Urinary bladder (tissue), 4 donors: ENCODE results near the gene AHNAK. TPM values are rescaled to one million over a fixed set of nuclear protein-coding genes. Genes with fewer than 3 reads are reported as not detected.

Experiments
- DNase-seq: peaks from one replicate; pipeline ENCODE4 v3.0.0-alpha.2; 2015; ENCODE audit errors: extremely low spot score
- H3K27ac ChIP-seq: one replicate; pipeline ENCODE4 v1.5.1; 2013; ENCODE audit warnings: low read depth, mild to moderate bottlenecking, moderate library complexity
- H3K36me3 ChIP-seq: one replicate; pipeline ENCODE4 v1.6.1; 2013; ENCODE audit warnings: mild to moderate bottlenecking, moderate library complexity; ENCODE audit not compliant: insufficient read depth
- H3K4me1 ChIP-seq: one replicate; pipeline ENCODE4 v1.6.1; 2013; ENCODE audit warnings: mild to moderate bottlenecking, moderate library complexity; ENCODE audit not compliant: insufficient read depth
- H3K4me3 ChIP-seq: one replicate; pipeline ENCODE4 v1.5.1; 2013; ENCODE audit warnings: low read depth, low read length
- WGBS: extraction: QIAGEN DNeasy Blood & Tissue Kit; methylation state at CpG from one replicate; pipeline ENCODE4 v1.1.7; 2013; 5-methylcytosine and 5-hydroxymethylcytosine counted together
- polyA plus RNA-seq: library from polyadenylated mRNA; stranded (reverse); fragments of 200-250 nt; gene quantifications from one replicate; pipeline ENCODE4 v1.2.3, GENCODE V29; 2013
- total RNA-seq: library from RNA; depleted of rRNA; stranded (reverse); fragments of >200 nt; gene quantifications from one replicate; pipeline ENCODE4 v1.2.3, GENCODE V29; 2014
- donor health status: healthy with polysubstance abuse.
- donor health status: healthy.

The AHNAK gene
- total and polyA plus RNA-seq, 2 donors, result 200 to 554 TPM

DNA sequence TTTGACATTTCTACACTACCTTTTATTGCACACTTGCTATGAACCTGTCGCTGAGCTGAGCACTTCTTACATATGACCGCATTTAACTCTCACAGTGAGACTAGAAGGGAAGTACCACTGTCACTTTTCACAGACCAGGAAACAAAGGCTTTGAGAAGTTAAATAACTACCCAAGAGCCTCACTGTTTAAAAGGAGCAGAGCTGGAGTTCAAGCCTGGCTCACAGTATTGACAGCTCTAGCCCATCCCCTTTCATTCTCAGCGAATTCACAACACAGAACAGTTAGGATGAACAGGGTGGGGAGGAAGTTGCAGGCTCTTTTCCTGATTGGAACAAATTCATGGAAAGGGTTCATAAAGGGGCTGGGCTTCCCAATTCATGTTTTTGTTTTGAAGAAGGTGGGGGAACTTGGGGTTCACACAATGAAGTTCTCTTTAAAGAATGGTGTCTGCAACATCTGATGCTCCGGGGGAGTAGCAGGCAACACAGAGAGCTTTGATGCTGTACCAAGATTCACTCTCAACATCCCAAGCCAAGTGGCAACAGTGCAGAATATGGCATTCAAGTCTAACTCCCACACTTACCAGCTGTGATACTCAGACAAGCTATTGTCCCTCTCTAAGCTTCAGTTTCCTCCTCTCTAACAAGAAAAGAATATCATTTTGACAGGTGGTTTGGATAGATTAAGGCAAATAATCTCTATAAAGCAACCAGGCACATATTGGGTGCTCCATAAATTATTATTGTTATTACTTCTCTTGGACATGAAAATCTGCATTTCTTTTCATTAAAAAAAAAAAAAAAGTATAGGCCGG is 110.6 kb downstream of the AHNAK start:
- WGBS, result 37% methylated on average over 5 of the region's 5 CpGs
- no peak overlapping the region for H3K27ac ChIP-seq
- no peak overlapping the region for H3K4me3 ChIP-seq
- DNase-seq, result no peak
- no peaks in the 10 kb centered on the region for H3K4me1 ChIP-seq
- no peaks in the 10 kb centered on the region for H3K36me3 ChIP-seq

DNA sequence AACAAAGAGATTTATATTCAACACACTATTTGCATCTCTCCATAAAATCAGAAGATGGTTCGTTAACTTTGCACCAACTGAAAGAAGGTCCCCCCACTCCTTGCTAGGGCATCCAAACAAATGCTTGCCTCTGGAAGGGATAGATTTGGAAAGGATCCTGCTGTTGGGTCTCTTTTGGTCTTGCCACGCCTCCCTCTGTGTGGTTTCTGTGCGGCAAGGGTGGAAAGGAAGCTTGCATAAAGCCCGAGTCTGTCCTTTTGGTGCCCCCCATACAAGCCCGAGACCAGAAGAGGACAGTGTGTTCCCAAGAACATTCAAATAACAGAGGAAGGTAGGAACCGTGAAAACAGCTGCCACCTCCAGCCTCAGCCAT is 112.7 kb downstream of the AHNAK start:
- Histone ChIP-seq H3K4me1 (no peaks in the 10 kb centered on the region), H3K36me3 (no peaks in the 10 kb centered on the region), H3K4me3 (no peak overlapping the region), H3K27ac (no peak overlapping the region)
- WGBS, result 24% methylated on average over 6 of the region's 6 CpGs
- DNase-seq, result no peak

DNA sequence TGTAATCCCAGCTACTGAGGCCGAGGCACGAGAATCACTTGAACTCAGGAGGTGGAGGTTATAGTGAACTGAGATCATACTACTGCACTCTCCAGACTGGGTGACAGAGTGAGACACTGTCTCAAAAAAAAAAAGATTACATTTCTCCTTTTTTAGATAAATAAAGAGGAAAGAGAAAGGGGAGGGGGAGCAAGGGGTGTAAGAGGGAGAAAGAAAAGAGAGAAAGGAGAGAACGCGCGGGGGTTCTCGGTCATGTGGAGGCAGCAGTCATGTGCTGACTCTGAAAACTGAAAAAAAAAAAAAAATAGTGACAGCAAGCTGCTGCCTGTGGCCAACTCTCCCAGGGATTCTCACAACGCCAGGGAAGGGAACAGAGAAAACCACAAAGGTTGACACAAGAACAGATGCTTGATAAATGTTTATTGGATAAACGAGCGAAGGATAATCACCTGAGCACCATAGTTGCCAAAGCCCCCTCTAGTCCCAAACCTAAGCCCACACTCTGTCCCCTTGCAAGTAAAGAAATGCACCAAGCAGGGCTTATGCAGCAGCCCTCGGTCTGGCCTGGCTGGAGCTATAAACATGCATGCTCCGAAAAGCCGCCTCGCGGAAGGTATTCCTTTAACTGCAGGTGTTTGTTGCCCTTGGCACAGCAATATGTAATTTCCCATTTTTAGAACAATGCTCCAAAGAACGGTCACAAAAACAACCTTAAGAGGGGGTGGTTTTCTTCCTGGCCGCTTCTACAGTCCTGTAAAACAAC is 113.3 kb downstream of the AHNAK start:
- H3K36me3 ChIP-seq, result no peaks in the 10 kb centered on the region
- 35% methylated on average over 16 of the region's 16 CpGs for WGBS
- H3K4me3 ChIP-seq, result no peak overlapping the region
- DNase-seq, result no peak
- peak overlapping the region; percentile 49 for H3K27ac ChIP-seq
- H3K4me1 ChIP-seq, result no peaks in the 10 kb centered on the region

DNA sequence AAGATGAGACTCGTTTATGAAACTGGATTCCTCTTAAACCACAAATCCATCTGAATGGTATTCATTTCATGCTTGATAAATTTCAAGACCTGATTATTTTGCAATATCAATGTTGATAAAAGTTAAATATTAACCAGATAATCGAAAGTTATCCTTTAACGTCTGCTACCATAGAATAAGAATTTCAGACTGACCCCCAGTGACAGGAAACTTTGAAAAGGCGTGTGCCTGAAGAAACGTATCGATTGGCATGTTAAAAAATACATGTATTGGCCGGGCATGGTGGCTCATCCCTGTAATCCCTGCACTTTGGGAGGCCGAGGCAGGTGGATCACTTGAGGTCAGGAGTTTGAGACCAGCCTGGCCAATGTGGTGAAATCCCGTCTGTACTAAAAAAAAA is 113.9 kb downstream of the AHNAK start:
- 70% methylated on average over 9 of the region's 9 CpGs for WGBS

DNA sequence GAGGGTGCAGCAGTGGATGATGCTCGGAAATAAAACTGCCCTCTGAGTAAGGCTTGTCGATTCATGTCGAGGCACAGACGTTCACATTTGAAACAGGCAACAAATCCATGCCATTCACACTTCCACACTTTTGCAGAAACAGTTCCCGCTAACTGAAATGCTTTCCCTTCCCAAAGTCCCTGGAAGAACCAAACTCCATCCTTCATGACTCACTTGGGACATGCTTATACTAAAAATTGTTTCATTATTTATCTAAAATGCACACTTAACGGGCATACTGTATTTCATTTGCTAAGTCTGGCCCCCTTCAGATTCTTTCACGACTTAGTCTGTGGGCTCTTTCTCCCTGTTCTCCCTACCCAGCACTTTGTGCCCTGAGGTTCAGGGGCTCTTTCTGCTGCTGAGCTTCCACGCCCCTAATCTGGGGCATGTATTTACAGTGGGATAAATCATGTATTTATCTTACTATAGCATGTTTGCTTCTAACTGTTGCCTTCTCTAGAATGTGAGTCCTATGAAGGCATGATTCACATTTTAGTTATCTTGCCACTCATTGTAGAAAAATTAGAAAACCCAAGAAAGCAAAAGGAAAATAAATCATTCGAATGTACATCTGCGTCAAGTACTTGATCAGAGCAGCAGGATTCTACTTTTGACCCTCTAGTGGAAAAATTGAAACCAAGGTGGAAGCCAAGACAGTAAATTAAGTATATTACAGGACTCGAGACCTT is 115.3 kb downstream of the AHNAK start:
- Histone ChIP-seq H3K36me3 (no peaks in the 10 kb centered on the region), H3K4me1 (no peaks in the 10 kb centered on the region), H3K27ac (no peak overlapping the region), H3K4me3 (no peak overlapping the region)
- DNase-seq, result no peak
- 29% methylated on average over 11 of the region's 11 CpGs for WGBS

More for the DNA sequence above, 113.9 kb downstream of the AHNAK start:
- no peaks in the 10 kb centered on the region for H3K36me3 ChIP-seq
- no peak overlapping the region for H3K4me3 ChIP-seq
- no peak for DNase-seq
- H3K27ac ChIP-seq, result no peak overlapping the region
- no peaks in the 10 kb centered on the region for H3K4me1 ChIP-seq

DNA sequence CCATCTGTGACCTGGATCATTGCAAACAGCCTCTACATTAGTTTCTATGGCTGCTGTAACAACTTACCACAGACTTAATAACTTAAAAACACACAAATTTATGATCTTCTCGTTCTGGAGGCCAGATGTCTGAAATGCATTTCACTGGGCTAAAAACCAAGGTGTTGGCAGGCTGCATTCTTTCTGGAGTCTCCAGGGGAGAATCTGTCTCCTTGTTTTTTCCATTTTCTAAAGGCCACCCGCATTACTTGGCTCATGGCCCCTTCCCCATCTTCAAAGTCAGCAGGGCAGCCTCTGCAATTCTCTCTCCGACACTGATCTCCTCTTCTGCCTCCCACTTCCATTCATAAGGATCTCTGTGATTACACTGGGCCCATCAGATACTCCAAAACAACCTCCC is 116.2 kb downstream of the AHNAK start:
- DNase-seq, result no peak

DNA sequence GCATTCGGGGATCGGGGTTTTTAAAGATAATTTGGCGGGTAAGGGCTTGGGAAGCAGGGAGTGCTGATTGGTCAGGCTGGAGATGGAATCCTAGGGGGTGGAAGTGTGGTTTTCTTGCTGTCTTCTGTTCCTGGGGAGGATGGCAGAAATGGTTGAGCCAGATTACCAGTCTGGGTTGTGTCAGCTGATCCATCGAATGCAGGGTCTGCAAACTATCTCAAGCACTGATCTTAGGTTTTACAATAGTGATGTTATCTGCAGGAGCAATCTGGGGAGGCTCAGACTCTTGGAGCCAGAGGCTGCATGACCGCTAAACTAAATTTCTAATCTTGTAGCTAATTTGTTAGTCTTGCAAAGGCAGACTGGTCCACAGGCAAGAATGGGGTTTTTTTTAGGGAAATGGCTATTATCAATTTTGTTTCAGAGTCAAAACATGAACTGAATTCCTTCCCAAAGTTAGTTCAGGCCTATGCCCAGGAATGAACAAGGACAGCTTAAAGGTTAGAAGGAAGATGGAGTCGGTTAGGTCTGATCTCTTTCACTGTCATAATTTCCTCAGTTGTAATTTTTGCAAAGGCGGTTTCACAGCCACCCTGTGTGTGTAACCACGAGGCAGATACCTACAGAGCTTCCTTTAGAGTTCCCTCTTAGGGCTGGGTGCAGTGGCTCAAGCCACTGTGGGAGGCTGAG is 117.6 kb downstream of the AHNAK start:
- no peak overlapping the region for H3K27ac ChIP-seq
- no peaks in the 10 kb centered on the region for H3K4me1 ChIP-seq

More for the DNA sequence above, 116.2 kb downstream of the AHNAK start:
- Histone ChIP-seq H3K27ac (no peak overlapping the region), H3K4me3 (no peak overlapping the region), H3K36me3 (no peaks in the 10 kb centered on the region), H3K4me1 (no peaks in the 10 kb centered on the region)
- WGBS, result 49% methylated on average over 3 of the region's 3 CpGs

DNA sequence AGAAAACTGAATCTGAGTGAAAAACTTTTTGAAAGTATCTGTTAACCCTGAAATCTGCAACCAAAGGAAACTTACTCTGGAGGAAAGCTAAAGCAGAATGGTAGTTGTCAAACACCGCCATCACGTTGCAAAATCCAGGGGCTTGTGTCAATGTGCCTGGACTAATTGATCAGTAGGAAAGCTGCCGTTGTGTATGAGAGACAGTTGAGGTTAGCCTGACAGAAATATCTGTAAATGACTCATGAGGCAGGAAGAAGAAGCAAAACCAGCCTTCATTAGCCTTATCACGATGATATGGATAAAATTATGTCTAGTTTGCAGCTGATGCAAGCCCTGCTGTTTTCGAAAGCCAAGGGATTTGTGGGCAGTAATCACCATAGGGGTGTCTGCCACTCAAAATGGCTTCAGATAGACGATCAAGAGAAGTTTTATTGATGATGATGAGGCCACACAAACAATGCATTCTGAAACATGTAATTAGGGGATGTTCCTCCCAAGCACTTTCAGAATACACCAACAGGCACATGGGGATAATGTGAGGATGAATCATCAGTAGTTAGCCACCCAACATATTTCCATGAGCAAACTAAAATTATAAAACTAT is 118.9 kb downstream of the AHNAK start:
- WGBS, result 44% methylated on average over 6 of the region's 6 CpGs
- no peak for DNase-seq
- no peaks in the 10 kb centered on the region for H3K4me1 ChIP-seq
- no peaks in the 10 kb centered on the region for H3K36me3 ChIP-seq
- H3K27ac ChIP-seq, result no peak overlapping the region
- no peak overlapping the region for H3K4me3 ChIP-seq

More for the DNA sequence above, 117.6 kb downstream of the AHNAK start:
- Histone ChIP-seq H3K4me3 (no peak overlapping the region), H3K36me3 (no peaks in the 10 kb centered on the region)
- DNase-seq, result no peak
- WGBS, result 50% methylated on average over 8 of the region's 8 CpGs

DNA sequence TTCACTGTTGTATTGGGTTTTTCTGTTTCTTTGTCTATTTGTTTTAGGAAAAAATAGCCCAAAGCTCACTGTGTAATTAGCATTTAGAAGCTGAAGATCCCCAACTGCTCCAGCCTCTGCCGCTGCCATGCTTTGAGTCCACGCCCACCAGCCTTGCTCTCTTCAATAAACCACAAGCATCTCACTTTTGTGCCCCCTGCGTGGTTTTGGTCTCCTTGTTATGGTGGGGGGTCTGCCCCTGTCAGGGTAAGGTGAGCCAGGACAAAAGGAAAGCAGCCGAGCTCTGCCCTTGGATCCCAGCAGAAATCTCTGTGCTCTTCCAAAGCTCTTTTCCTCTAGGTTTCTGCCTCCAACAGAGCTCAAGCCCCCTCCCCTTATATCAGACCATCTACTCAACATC is 123.6 kb downstream of the AHNAK start:
- no peak for DNase-seq
- H3K4me3 ChIP-seq, result no peak overlapping the region
- no peak overlapping the region for H3K27ac ChIP-seq
- H3K36me3 ChIP-seq, result no peaks in the 10 kb centered on the region
- no peaks in the 10 kb centered on the region for H3K4me1 ChIP-seq
- WGBS, result 85% methylated on average over 4 of the region's 4 CpGs

DNA sequence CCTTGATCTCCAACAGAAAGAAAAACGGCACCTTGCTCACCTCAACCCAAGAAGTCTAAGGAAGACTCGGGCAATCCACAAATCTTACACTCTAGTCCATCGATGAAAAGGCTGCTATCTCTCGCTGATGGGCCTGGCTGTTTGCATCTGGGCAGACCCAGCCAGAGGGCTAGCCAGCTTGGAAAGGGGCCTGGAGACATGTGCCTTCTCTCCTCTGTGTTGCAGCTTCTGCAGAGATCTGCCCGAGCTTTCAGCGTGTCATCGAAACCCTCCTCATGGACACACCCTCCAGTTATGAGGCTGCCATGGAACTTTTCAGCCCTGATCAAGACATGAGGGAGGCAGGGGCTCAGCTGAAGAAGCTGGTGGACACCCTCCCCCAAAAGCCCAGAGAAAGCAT is 124.6 kb downstream of the AHNAK start:
- no peak for DNase-seq
- Histone ChIP-seq H3K27ac (no peak overlapping the region), H3K36me3 (no peaks in the 10 kb centered on the region), H3K4me1 (no peaks in the 10 kb centered on the region), H3K4me3 (no peak overlapping the region)
- 33% methylated on average over 7 of the region's 7 CpGs for WGBS

DNA sequence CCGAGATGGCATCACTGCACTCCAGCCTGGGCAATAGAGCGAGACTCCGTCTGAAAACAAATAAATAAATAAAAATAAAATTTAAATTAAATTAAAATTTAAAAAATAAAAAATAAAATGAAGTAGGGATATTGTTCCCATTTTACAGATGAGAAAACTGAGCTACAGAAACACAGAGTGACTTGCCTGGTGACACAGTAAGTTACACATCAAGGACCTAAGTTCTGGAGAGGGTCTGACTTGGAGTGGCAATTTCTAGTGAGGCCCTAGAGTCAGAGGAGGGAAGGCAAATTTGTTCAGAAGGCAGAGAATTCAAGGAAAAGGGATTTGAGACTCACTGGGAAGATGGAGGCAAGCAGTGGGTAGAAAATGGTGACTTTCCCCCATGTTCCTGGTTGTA is 125.7 kb downstream of the AHNAK start:
- H3K4me3 ChIP-seq, result no peak overlapping the region
- no peaks in the 10 kb centered on the region for H3K36me3 ChIP-seq
- 96% methylated on average over 3 of the region's 3 CpGs for WGBS
- H3K27ac ChIP-seq, result no peak overlapping the region
- DNase-seq, result no peak
- H3K4me1 ChIP-seq, result no peaks in the 10 kb centered on the region

DNA sequence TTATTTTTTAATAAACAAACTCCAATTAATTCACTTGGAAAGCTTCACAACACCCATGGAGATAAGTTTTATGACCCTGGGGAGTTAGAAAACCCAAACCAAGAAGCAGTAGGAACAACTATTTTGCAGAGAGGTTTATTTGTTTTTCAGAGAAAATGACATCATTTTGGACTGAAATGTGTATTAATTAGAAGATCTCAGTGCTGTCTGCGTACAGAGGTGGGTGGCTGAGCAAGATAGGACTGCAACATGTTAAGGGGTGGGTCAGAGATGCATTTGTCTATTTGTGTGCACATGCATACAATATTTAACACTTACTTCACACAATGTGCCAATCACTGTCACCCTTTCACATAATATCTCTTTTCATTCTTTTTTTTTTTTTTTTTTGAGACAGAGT is 126.7 kb downstream of the AHNAK start:
- no peak for DNase-seq
- 27% methylated on average over 1 of the region's 1 CpG for WGBS
- H3K4me3 ChIP-seq, result no peak overlapping the region
- H3K36me3 ChIP-seq, result no peaks in the 10 kb centered on the region
- no peaks in the 10 kb centered on the region for H3K4me1 ChIP-seq
- peak overlapping the region; percentile 33 for H3K27ac ChIP-seq
